ENCODE results near the gene NFE2L1. TPM values are rescaled to one million over a fixed set of nuclear protein-coding genes. Genes with fewer than 3 reads are reported as not detected.
A peak's percentile ranks its signal among the peaks of the same experiment; 100 is the strongest.

The NFE2L1 gene
- polyA plus RNA-seq, 1 of the 3 experiments (the other 2 are of a cell fraction): 159 TPM

DNA sequence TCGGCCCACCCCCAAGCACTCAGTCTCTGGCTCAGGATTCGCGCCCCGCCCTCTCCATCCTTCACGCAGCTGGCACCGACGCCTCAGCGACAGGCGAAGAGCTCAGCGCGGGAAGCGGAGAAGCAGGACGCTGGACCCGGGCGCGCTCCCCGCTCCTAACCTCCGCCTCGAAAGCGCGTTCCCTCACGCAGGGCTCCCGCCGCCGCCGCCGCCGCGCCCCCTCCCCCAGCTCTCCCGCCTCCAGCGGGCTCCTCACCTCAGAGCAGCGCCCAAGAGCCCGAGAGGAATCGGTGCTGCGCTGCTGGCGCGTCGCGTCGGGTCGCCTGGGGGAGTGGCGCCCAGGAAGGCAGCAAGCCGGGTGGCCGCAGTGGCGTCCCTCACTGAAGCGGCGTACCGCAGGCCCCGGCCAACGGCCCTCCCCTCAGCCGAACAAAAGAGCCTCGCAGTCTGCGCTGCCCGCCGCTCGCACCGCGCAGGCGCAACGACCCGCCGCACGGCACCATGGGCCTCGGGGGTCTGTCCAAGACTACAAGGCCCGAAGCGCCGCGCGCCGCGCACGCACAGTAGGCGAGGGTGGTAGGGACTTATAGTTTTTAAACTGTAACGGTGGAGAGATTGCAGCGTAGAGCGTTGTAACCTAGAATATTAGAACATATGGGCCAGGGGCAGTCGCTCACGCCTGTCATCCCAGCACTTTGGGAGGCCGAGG, 53.0 kb downstream of the NFE2L1 start, which contains the start of gene CBX1 (continued):
- TF ChIP-seq, protein P1, sequence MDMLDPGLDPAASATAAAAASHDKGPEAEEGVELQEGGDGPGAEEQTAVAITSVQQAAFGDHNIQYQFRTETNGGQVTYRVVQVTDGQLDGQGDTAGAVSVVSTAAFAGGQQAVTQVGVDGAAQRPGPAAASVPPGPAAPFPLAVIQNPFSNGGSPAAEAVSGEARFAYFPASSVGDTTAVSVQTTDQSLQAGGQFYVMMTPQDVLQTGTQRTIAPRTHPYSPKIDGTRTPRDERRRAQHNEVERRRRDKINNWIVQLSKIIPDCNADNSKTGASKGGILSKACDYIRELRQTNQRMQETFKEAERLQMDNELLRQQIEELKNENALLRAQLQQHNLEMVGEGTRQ (IDR thresholded peaks at IDR 0.05; ENCODE audit: borderline replicate concordance, low read depth, low read length): no peak
- TF ChIP-seq GABPA (IDR thresholded peaks at IDR 0.05; ENCODE audit: low read depth) (no peak; the same call in 1 of the 2 replicates), POLR2AphosphoS5 (IDR thresholded peaks at IDR 0.05; ENCODE audit: low read depth, low read length) (peak; percentile 74), TAF1 (IDR thresholded peaks at IDR 0.05; ENCODE audit: borderline replicate concordance, low read depth, low read length) (peak; percentile 51; the same call in 1 of the 2 replicates), NFIC (IDR thresholded peaks at IDR 0.05; ENCODE audit: borderline replicate concordance) (0 out of 2 replicates have a peak, but pooled peaks have one; percentile 40), TCF12 (IDR thresholded peaks at IDR 0.05) (peak; percentile 7; the same call in 1 of the 2 replicates), FOXJ3 (CRISPR knock-in tag; IDR thresholded peaks at IDR 0.05) (peak; percentile 62), SMC3 (IDR thresholded peaks at IDR 0.05; ENCODE audit: low read depth, low read length) (no peak), MEF2A (IDR thresholded peaks at IDR 0.05; ENCODE audit: borderline replicate concordance, low read depth) (no peak; the same call in 1 of the 2 replicates), GATA2 (CRISPR knock-in tag; IDR thresholded peaks at IDR 0.05) (no peak), EP300 (IDR thresholded peaks at IDR 0.05; ENCODE audit: borderline replicate concordance in 1 of 2, low read depth in 1 of 2, low read length in 1 of 2) (no peak; a peak in 1 of 4 replicates), TEAD4 (IDR thresholded peaks at IDR 0.05; ENCODE audit: borderline replicate concordance, insufficient read depth) (no peak), FOXM1 (IDR thresholded peaks at IDR 0.05; ENCODE audit: low read depth) (peak; percentile 40; the same call in 1 of the 2 replicates), RCOR1 (IDR thresholded peaks at IDR 0.05; ENCODE audit: low read length) (peak; percentile 29; the same call in 1 of the 2 replicates), EZH2phosphoT487 (IDR thresholded peaks at IDR 0.05; ENCODE audit: borderline replicate concordance, low read depth) (no peak), SIN3A (IDR thresholded peaks at IDR 0.05; ENCODE audit: borderline replicate concordance, low read depth, low read length) (peak; percentile 5; the same call in 1 of the 2 replicates)
- TF ChIP-seq, protein P2, sequence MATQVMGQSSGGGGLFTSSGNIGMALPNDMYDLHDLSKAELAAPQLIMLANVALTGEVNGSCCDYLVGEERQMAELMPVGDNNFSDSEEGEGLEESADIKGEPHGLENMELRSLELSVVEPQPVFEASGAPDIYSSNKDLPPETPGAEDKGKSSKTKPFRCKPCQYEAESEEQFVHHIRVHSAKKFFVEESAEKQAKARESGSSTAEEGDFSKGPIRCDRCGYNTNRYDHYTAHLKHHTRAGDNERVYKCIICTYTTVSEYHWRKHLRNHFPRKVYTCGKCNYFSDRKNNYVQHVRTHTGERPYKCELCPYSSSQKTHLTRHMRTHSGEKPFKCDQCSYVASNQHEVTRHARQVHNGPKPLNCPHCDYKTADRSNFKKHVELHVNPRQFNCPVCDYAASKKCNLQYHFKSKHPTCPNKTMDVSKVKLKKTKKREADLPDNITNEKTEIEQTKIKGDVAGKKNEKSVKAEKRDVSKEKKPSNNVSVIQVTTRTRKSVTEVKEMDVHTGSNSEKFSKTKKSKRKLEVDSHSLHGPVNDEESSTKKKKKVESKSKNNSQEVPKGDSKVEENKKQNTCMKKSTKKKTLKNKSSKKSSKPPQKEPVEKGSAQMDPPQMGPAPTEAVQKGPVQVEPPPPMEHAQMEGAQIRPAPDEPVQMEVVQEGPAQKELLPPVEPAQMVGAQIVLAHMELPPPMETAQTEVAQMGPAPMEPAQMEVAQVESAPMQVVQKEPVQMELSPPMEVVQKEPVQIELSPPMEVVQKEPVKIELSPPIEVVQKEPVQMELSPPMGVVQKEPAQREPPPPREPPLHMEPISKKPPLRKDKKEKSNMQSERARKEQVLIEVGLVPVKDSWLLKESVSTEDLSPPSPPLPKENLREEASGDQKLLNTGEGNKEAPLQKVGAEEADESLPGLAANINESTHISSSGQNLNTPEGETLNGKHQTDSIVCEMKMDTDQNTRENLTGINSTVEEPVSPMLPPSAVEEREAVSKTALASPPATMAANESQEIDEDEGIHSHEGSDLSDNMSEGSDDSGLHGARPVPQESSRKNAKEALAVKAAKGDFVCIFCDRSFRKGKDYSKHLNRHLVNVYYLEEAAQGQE (IDR thresholded peaks at IDR 0.05; ENCODE audit: low read depth, low read length): peak; percentile 13; the same call in 1 of the 2 replicates
- TF ChIP-seq, protein P3, sequence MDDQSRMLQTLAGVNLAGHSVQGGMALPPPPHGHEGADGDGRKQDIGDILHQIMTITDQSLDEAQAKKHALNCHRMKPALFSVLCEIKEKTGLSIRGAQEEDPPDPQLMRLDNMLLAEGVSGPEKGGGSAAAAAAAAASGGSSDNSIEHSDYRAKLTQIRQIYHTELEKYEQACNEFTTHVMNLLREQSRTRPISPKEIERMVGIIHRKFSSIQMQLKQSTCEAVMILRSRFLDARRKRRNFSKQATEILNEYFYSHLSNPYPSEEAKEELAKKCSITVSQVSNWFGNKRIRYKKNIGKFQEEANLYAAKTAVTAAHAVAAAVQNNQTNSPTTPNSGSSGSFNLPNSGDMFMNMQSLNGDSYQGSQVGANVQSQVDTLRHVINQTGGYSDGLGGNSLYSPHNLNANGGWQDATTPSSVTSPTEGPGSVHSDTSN (IDR thresholded peaks at IDR 0.05): no peak; the same call in 1 of the 2 replicates
- TF ChIP-seq, protein P4, sequence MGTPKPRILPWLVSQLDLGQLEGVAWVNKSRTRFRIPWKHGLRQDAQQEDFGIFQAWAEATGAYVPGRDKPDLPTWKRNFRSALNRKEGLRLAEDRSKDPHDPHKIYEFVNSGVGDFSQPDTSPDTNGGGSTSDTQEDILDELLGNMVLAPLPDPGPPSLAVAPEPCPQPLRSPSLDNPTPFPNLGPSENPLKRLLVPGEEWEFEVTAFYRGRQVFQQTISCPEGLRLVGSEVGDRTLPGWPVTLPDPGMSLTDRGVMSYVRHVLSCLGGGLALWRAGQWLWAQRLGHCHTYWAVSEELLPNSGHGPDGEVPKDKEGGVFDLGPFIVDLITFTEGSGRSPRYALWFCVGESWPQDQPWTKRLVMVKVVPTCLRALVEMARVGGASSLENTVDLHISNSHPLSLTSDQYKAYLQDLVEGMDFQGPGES (IDR thresholded peaks at IDR 0.05; ENCODE audit: low read depth, low read length): no peak
- TF ChIP-seq, protein P5, sequence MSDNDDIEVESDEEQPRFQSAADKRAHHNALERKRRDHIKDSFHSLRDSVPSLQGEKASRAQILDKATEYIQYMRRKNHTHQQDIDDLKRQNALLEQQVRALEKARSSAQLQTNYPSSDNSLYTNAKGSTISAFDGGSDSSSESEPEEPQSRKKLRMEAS (IDR thresholded peaks at IDR 0.05; ENCODE audit: low read depth): peak; percentile 60

Measured in SK-N-SH (cell line).